Measurements from ENCODE around the gene CEP112. TPM values are rescaled to one million over a fixed set of nuclear protein-coding genes. Genes with fewer than 3 reads are reported as not detected.
A peak's percentile ranks its signal among the peaks of the same experiment; 100 is the strongest.

Gene CEP112
- total RNA-seq, 4 donors from 2014 or later: 14.6 to 21.2 (median 20.2) TPM

DNA sequence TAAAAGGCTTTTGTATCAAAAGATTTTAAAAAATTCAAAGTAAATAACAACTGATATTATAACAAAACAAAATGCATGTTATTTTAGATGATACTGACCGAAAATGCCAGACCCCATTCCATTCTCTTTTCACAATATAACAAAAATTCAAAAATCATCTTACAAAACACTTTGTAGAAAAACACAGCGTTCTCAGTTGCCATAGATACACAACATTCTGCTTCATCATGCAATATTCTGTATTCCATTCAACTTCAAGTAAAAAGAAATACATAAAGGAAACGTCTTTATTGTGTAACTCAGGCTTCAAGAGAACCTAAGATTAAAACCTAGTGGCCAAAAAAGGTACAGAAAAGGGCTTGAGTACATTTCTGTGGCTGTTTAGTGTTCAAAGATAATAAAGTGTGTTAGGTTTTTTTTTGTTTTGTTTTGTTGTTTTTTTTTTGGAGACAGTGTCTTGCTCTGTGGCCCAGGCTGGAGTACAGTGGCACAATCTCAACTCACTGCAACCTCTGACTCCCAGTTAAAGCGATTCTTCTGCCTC is 250.5 kb downstream of the CEP112 start:
- DNase-seq: no peak
- no peaks in the 10 kb centered on the region for H3K27me3 ChIP-seq
- intact Hi-C loops (cut with DNase I): no loop called here
- no peak overlapping the region for H3K27ac ChIP-seq
- no peaks in the 10 kb centered on the region for H3K4me1 ChIP-seq
- H3K36me3 ChIP-seq: no peaks in the 10 kb centered on the region
- TF ChIP-seq POLR2A (IDR thresholded peaks at IDR 0.05): no peak
- TF ChIP-seq CTCF (IDR thresholded peaks at IDR 0.05): no peak
- no peak overlapping the region for H3K4me3 ChIP-seq (replicated peaks in 1 of 3)
- no peaks in the 10 kb centered on the region for H3K9me3 ChIP-seq
- WGBS, 2 donors: 85 to 95% methylated on average over 4 of the region's 4 CpGs

- Histone ChIP-seq H3K27me3 (no peaks in the 10 kb centered on the region), H3K4me1 (no peaks in the 10 kb centered on the region), H3K9me3 (no peaks in the 10 kb centered on the region), H3K27ac (no peak overlapping the region), H3K4me3 (replicated peaks in 1 of 3) (no peak overlapping the region), H3K36me3 (no peaks in the 10 kb centered on the region)
- no peak for DNase-seq
- WGBS, 2 donors: 84 to 89% methylated on average over 3 of the region's 3 CpGs
- TF ChIP-seq POLR2A (IDR thresholded peaks at IDR 0.05): no peak
- no peak for TF ChIP-seq CTCF (IDR thresholded peaks at IDR 0.05)
- intact Hi-C loops (cut with DNase I): no loop called here
These were observed 255.9 kb downstream of the CEP112 start for GRCh38 chr17:65936013-65936412.

GRCh38 chr17:65933290-65933689 is 258.6 kb downstream of the CEP112 start:
- DNase-seq: no peak
- no peaks in the 10 kb centered on the region for H3K36me3 ChIP-seq
- no peak overlapping the region for H3K4me3 ChIP-seq (replicated peaks in 1 of 3)
- intact Hi-C loops (cut with DNase I): no loop called here
- no peak overlapping the region for H3K27ac ChIP-seq
- WGBS, 2 donors: 73 to 89% methylated on average over 4 of the region's 4 CpGs
- TF ChIP-seq POLR2A (IDR thresholded peaks at IDR 0.05) (no peak), CTCF (IDR thresholded peaks at IDR 0.05) (no peak)
- H3K4me1 ChIP-seq: no peaks in the 10 kb centered on the region
- no peaks in the 10 kb centered on the region for H3K9me3 ChIP-seq
- H3K27me3 ChIP-seq: no peaks in the 10 kb centered on the region

DNA sequence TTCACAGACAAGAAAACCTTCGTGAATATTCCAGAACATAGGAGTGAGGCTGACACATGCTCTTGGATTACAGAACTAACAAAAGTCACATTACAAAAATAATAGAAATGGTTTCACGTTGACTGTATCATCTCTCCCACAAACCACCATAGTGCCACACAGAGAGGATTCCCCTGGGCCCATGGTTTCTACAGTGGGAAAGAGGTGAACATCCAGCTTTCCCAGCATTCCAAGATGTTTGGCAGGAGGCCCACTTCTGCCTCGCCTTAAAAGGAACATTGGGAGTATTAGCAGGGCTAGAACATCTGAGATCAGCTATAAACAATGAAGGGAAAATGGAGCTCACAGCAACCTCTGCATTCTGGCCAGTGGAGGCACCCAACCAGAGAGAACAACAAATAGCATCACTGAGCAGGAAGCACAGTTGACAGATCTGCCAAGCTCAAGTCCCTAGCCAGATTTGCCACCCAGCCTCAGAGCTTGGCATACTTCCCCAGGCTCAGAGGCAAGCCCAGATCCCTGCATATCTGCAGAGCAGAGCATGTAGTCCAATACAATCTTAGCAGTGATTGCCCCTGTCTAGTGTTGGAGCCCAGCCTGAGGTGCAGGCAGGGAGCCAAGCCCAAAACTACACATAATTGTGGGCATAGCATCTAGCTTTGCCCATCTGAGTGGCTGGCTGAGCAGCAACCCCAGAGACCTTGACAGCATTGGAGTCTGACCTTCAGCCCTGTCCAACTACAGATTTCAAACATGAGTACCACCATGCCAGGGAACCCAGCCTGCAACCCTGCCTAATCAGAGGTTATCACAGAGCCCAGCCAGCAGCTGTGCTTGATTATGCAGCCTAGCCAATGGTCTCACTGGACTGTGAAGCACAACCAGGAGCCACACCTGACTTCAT is 260.4 kb downstream of the CEP112 start:
- Histone ChIP-seq H3K27me3 (no peaks in the 10 kb centered on the region), H3K4me1 (no peaks in the 10 kb centered on the region), H3K4me3 (replicated peaks in 1 of 3) (no peak overlapping the region), H3K36me3 (no peaks in the 10 kb centered on the region), H3K27ac (no peak overlapping the region), H3K9me3 (no peaks in the 10 kb centered on the region)
- intact Hi-C loops (cut with DNase I): no loop called here
- 86 to 90% methylated on average over 3 of the region's 3 CpGs for WGBS, 2 donors
- peak in 1 of 2 donors; percentile 49 for DNase-seq
- TF ChIP-seq POLR2A (IDR thresholded peaks at IDR 0.05) (no peak), CTCF (IDR thresholded peaks at IDR 0.05) (no peak)

- no peaks in the 10 kb centered on the region for H3K36me3 ChIP-seq
- no peak overlapping the region for H3K4me3 ChIP-seq (replicated peaks in 1 of 3)
- 87 to 90% methylated on average over 2 of the region's 2 CpGs for whole genome bisulfite sequencing, 2 donors
- H3K27me3 ChIP-seq: no peaks in the 10 kb centered on the region
- DNase-seq: no peak
- TF ChIP-seq CTCF (IDR thresholded peaks at IDR 0.05) (no peak), POLR2A (IDR thresholded peaks at IDR 0.05) (no peak)
- no peaks in the 10 kb centered on the region for H3K9me3 ChIP-seq
- intact Hi-C loops (cut with DNase I): no loop called here
- no peaks in the 10 kb centered on the region for H3K4me1 ChIP-seq
- H3K27ac ChIP-seq: no peak overlapping the region
These were observed 261.7 kb downstream of the CEP112 start for GRCh38 chr17:65930140-65930730.
